Osteocyte (in vitro differentiated cells): ENCODE data around the gene KCNA2. TPM values are rescaled to one million over a fixed set of nuclear protein-coding genes. Genes with fewer than 3 reads are reported as not detected.
A peak's percentile ranks its signal among the peaks of the same experiment; 100 is the strongest.

ENCODE experiments used
- DNase-seq: peaks from one replicate; pipeline ENCODE4 v3.0.0; 2021; ENCODE audit warnings: mixed read lengths; ENCODE audit not compliant: unreplicated experiment; ENCODE audit errors: extremely low spot score
- H3K27ac Mint-ChIP-seq: one replicate; pipeline ENCODE4 v1.8.0; 2021; ENCODE audit warnings: mild to moderate bottlenecking, mixed read lengths; ENCODE audit not compliant: unreplicated experiment
- H3K27me3 Mint-ChIP-seq: one replicate; pipeline ENCODE4 v1.8.0; 2021; ENCODE audit warnings: mixed read lengths; ENCODE audit not compliant: unreplicated experiment
- H3K36me3 Mint-ChIP-seq: one replicate; pipeline ENCODE4 v1.8.0; 2021; ENCODE audit warnings: mixed read lengths; ENCODE audit not compliant: unreplicated experiment
- H3K4me1 Mint-ChIP-seq: one replicate; pipeline ENCODE4 v1.8.0; 2021; ENCODE audit warnings: mixed read lengths; ENCODE audit not compliant: unreplicated experiment
- H3K4me3 Mint-ChIP-seq: one replicate; pipeline ENCODE4 v1.8.0; 2021; ENCODE audit warnings: mild to moderate bottlenecking, moderate library complexity, mixed read lengths; ENCODE audit not compliant: unreplicated experiment
- H3K9me3 Mint-ChIP-seq: one replicate; pipeline ENCODE4 v1.8.0; 2021; ENCODE audit warnings: mixed read lengths; ENCODE audit not compliant: unreplicated experiment
- CTCF ChIP-seq: fragments of 200-600 bp; sonication (generic); IDR thresholded peaks from 2 replicates; pipeline ENCODE4 v1.5.0; 2021; ENCODE audit warnings: antibody characterized with exemption, mild to moderate bottlenecking, moderate library complexity
- long read RNA-seq: library from polyadenylated mRNA; unstranded; transcript quantifications from one replicate; pipeline ENCODE4 v2.0.0, GENCODE V29; 2021
- total RNA-seq: library from RNA; stranded (reverse); gene quantifications from 2 replicates; pipeline ENCODE4 v1.2.1, GENCODE V29; 2021

KCNA2 gene
- 0.05 TPM in 1 of 2 replicates, not detected in the other for total RNA-seq
- long read RNA-seq = 0 reads

GRCh38 chr1:110605901-110606656 is at the start of gene KCNA2:
KCNA2 (minus strand) TSS chr1:110606358; CDS start chr1:110604782, 1,576 bp downstream.
- H3K27me3 Mint-ChIP-seq = peaks cover 64% of the 10 kb centered on the region
- H3K27ac Mint-ChIP-seq = no peak within 1 kb of the TSS
- H3K36me3 Mint-ChIP-seq = no peaks in the 10 kb centered on the region
- TF ChIP-seq CTCF = no peak
- DNase-seq = no peak
- peak within 1 kb of the TSS; percentile 75 for H3K4me3 Mint-ChIP-seq
- no peaks in the 10 kb centered on the region for H3K9me3 Mint-ChIP-seq
- peaks cover 9% of the 10 kb centered on the region for H3K4me1 Mint-ChIP-seq

DNA sequence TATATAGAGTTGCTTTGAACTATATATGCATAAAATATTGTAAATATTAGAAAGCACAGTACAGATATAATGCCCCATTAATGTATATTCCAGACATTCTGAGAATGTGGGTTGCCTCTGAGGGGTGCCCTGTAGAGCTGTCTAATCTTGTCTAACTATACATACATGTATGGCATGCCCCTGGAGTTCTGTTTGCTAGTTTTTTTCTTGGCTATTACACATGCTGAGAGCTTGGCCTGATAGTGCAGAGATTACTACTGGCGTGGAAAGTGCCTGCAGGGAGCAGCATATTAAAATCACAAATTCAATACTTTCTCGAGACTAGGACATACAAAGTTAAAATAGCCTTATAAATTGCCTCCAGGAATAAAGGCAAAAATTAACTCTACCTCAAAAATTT is 44.5 kb upstream of the KCNA2 start:
- TF ChIP-seq CTCF = no peak
- Mint-ChIP-seq H3K27ac (no peak overlapping the region), H3K4me3 (no peak overlapping the region), H3K9me3 (no peaks in the 10 kb centered on the region), H3K4me1 (no peaks in the 10 kb centered on the region), H3K36me3 (no peaks in the 10 kb centered on the region), H3K27me3 (peaks cover 8% of the 10 kb centered on the region)
- no peak for DNase-seq

GRCh38 chr1:110648417-110648816 is 42.3 kb upstream of the KCNA2 start:
- H3K27ac Mint-ChIP-seq = no peak overlapping the region
- H3K27me3 Mint-ChIP-seq = no peaks in the 10 kb centered on the region
- no peak overlapping the region for H3K4me3 Mint-ChIP-seq
- H3K9me3 Mint-ChIP-seq = no peaks in the 10 kb centered on the region
- no peak for TF ChIP-seq CTCF
- no peak for DNase-seq
- no peaks in the 10 kb centered on the region for H3K4me1 Mint-ChIP-seq
- no peaks in the 10 kb centered on the region for H3K36me3 Mint-ChIP-seq

DNA sequence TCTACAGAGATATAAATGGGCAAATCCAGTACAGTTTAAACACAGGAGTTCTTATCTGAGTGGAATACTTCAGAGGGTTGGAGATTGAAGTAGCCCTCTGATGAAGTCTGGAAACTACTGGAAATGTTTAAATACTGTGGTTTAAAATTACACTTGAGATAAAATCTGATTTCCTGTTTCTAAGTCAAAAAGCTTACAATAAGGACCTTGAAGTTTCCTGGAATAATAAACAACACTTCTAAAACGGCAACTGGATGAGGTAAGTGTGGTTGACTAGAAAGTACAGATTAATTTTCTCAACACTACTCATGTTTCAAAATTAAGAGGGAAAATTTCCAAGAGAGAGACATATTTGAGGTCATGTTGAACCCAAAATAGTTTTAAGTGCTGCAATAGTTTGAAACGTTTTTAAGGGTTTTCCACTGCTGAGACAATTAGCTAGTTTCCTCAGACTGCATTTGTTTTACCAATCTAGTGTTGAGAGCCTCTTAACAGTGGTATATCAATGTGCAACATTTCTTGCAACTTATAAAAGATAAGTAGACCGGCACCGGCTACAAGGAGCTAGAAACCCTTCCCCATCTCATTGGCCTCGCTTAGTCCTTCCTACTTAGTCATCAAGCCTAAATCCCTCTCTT is 41.2 kb upstream of the KCNA2 start:
- no peaks in the 10 kb centered on the region for H3K36me3 Mint-ChIP-seq
- DNase-seq = no peak

More for the DNA sequence above, 41.2 kb upstream of the KCNA2 start:
- Mint-ChIP-seq H3K9me3 (no peaks in the 10 kb centered on the region), H3K4me1 (no peaks in the 10 kb centered on the region), H3K4me3 (no peak overlapping the region), H3K27me3 (no peaks in the 10 kb centered on the region), H3K27ac (no peak overlapping the region)
- TF ChIP-seq CTCF = no peak
